ENCODE data around the gene ZNF584. TPM values are rescaled to one million over a fixed set of nuclear protein-coding genes. Genes with fewer than 3 reads are reported as not detected.
"Not testable (repeated sequence)": the region's sequence is repeated elsewhere in the genome, so short reads cannot be mapped to it uniquely, and the experiment has no call there.

The ZNF584 gene
- total and polyA plus RNA-seq, 7 donors, result 8.7 to 23.8 (median 13.2) TPM

GRCh38 chr19:58399903-58400302 lies 8.5 kb upstream of the ZNF584 start:
- WGBS, 3 donors, result 90 to 100% (median 95%) methylated on average over 3 of the region's 3 CpGs
- DNase-seq, result no peak
- Histone ChIP-seq H3K4me1 (peaks cover 8% of the 10 kb centered on the region), H3K27me3 (ENCODE audit: insufficient read depth in 3 of 3, low read length in 2 of 3) (peaks cover 0 to 13% (median 8%) of the 10 kb centered on the region in 3 donors), H3K36me3 (ENCODE audit: insufficient read depth in 1 of 2, low read depth in 1 of 2) (peaks cover under 1 to 3% of the 10 kb centered on the region in 2 donors), H3K27ac (no peak overlapping the region), H3K9me3 (no peaks in the 10 kb centered on the region), H3K4me3 (peak overlapping the region; percentile 69)
- TF ChIP-seq, protein P1, sequence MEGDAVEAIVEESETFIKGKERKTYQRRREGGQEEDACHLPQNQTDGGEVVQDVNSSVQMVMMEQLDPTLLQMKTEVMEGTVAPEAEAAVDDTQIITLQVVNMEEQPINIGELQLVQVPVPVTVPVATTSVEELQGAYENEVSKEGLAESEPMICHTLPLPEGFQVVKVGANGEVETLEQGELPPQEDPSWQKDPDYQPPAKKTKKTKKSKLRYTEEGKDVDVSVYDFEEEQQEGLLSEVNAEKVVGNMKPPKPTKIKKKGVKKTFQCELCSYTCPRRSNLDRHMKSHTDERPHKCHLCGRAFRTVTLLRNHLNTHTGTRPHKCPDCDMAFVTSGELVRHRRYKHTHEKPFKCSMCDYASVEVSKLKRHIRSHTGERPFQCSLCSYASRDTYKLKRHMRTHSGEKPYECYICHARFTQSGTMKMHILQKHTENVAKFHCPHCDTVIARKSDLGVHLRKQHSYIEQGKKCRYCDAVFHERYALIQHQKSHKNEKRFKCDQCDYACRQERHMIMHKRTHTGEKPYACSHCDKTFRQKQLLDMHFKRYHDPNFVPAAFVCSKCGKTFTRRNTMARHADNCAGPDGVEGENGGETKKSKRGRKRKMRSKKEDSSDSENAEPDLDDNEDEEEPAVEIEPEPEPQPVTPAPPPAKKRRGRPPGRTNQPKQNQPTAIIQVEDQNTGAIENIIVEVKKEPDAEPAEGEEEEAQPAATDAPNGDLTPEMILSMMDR (IDR thresholded peaks at IDR 0.05), result no peak
- ATAC-seq, result no peak
- intact Hi-C loops (cut with DNase I), result loop anchor here in 1 of 2 donors (2.0 kb wide), 1 partner anchor 15 kb away; no protein-coding TSS in a partner anchor

DNA sequence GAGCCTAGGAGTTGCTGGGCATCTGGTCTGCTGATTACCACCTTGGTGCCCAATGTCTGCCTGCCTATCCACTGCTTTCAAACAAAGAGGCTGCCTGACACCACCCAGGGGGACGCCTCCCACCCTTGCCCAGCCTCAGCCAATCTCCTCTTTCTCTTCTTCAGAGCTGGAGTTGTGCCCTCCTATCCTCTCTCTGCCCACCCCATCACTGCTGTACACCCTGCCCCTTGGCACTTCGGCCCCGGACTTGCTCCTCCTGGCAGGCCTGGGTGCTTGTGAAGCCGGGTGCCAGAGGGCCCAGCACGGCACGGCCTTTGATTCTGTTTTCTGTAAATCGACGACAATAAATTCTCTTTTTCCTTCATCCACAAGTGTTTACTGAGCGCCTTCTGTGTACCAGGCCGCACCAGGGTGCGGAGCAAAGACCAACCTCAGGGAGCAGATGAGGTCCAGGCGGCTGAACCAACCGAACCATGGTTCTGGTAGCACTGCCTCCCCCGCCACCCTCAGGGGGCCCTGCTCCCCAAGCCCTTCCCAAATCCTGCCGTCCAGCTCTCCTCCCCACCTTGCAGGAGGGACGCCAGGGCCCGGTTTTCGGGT lies 8.0 kb upstream of the ZNF584 start:
- WGBS, 3 donors, result 27 to 39% (median 32%) methylated on average over 18 of the region's 18 CpGs
- intact Hi-C loops (cut with DNase I), result loop anchor here in 1 of 2 donors (2.0 kb wide), 1 partner anchor 16 kb away; no protein-coding TSS in a partner anchor
- no peaks in the 10 kb centered on the region for H3K36me3 ChIP-seq (ENCODE audit: insufficient read depth in 1 of 2, low read depth in 1 of 2)
- peaks cover 8% of the 10 kb centered on the region for H3K4me1 ChIP-seq
- peak in 1 of 4 donors; percentile 0 for ATAC-seq
- DNase-seq, result no peak
- peaks cover 0 to 13% (median 8%) of the 10 kb centered on the region in 3 donors for H3K27me3 ChIP-seq (ENCODE audit: insufficient read depth in 3 of 3, low read length in 2 of 3)
- TF ChIP-seq, protein P1 (IDR thresholded peaks at IDR 0.05), result no peak
- H3K27ac ChIP-seq, result no peak overlapping the region
- peak overlapping the region; percentile 69 for H3K4me3 ChIP-seq
- H3K9me3 ChIP-seq, result no peaks in the 10 kb centered on the region

- intact Hi-C loops (cut with DNase I), result loop anchor here in 1 of 2 donors (2.0 kb wide), 1 partner anchor 16 kb away; no protein-coding TSS in a partner anchor
- Histone ChIP-seq H3K27ac (peak overlapping the region; percentile 53), H3K4me1 (peaks cover 8% of the 10 kb centered on the region), H3K4me3 (peak overlapping the region; percentile 69), H3K9me3 (no peaks in the 10 kb centered on the region), H3K27me3 (ENCODE audit: insufficient read depth in 3 of 3, low read length in 2 of 3) (peaks cover 0 to 13% (median 8%) of the 10 kb centered on the region in 3 donors), H3K36me3 (ENCODE audit: insufficient read depth in 1 of 2, low read depth in 1 of 2) (no peaks in the 10 kb centered on the region)
- ATAC-seq (peak; percentile 99 to 100 (median 100)), DNase-seq (peak; percentile 99 to 100)
- WGBS, 3 donors, result 1 to 2% (median 1%) methylated on average over 72 to 80 of the region's 80 CpGs
- TF ChIP-seq, protein P1 (IDR thresholded peaks at IDR 0.05), result no peak
Measured at GRCh38 chr19:58400916-58401839, 7.3 kb upstream of the ZNF584 start.

- H3K4me3 ChIP-seq, result peak overlapping the region; percentile 69
- WGBS, 3 donors, result 22 to 31% (median 23%) methylated on average over 19 to 23 of the region's 23 CpGs
- peaks cover 8% of the 10 kb centered on the region for H3K4me1 ChIP-seq
- peaks cover 0 to 9% (median 3%) of the 10 kb centered on the region in 3 donors for H3K27me3 ChIP-seq (ENCODE audit: insufficient read depth in 3 of 3, low read length in 2 of 3)
- DNase-seq, result no peak
- intact Hi-C loops (cut with DNase I), result loop anchor here in 1 of 2 donors (2.0 kb wide), 1 partner anchor 17 kb away; no protein-coding TSS in a partner anchor
- ATAC-seq, result no peak
- no peaks in the 10 kb centered on the region for H3K9me3 ChIP-seq
- no peaks in the 10 kb centered on the region for H3K36me3 ChIP-seq (ENCODE audit: insufficient read depth in 1 of 2, low read depth in 1 of 2)
- no peak overlapping the region for H3K27ac ChIP-seq
- TF ChIP-seq, protein P1 (IDR thresholded peaks at IDR 0.05), result no peak
Measured at GRCh38 chr19:58401840-58402421, 6.5 kb upstream of the ZNF584 start.

GRCh38 chr19:58403920-58404478 lies 4.5 kb upstream of the ZNF584 start:
- peaks cover 13% of the 10 kb centered on the region for H3K4me1 ChIP-seq
- intact Hi-C loops (cut with DNase I); DNase-seq; H3K9me3 ChIP-seq; H3K27me3 ChIP-seq (ENCODE audit: insufficient read depth in 3 of 3, low read length in 2 of 3); ATAC-seq; H3K27ac ChIP-seq; H3K36me3 ChIP-seq (ENCODE audit: insufficient read depth in 1 of 2, low read depth in 1 of 2); H3K4me3 ChIP-seq: not testable (repeated sequence)
- WGBS, 3 donors, result 70 to 74% (median 72%) methylated on average over 4 to 5 of the region's 5 CpGs
